Measurements from ENCODE around the gene ITPRID2. TPM values are rescaled to one million over a fixed set of nuclear protein-coding genes. Genes with fewer than 3 reads are reported as not detected.

ITPRID2 gene
- total RNA-seq, 1 donor from 2014 or later: 115 TPM

GRCh38 chr2:181879295-181879694 is 12.2 kb upstream of the ITPRID2 start:
- H3K27ac Mint-ChIP-seq (ENCODE audit: unreplicated experiment): no peak overlapping the region
- no peak for DNase-seq (ENCODE audit: low read depth, low spot score)
- H3K27me3 Mint-ChIP-seq (ENCODE audit: low read depth): no peaks in the 10 kb centered on the region
- H3K9me3 Mint-ChIP-seq: no peaks in the 10 kb centered on the region
- no peak for TF ChIP-seq CTCF (conservative IDR thresholded peaks at IDR 0.05)
- no peaks in the 10 kb centered on the region for H3K36me3 Mint-ChIP-seq (ENCODE audit: low read depth)
- H3K4me1 Mint-ChIP-seq: no peaks in the 10 kb centered on the region
- H3K4me3 Mint-ChIP-seq: no peak overlapping the region

GRCh38 chr2:181882246-181883020 is 9.1 kb upstream of the ITPRID2 start:
- no peak for DNase-seq (ENCODE audit: low read depth, low spot score)
- Mint-ChIP-seq H3K4me1 (peaks cover 16% of the 10 kb centered on the region), H3K27me3 (ENCODE audit: low read depth) (no peaks in the 10 kb centered on the region), H3K4me3 (no peak overlapping the region), H3K27ac (ENCODE audit: unreplicated experiment) (no peak overlapping the region), H3K36me3 (ENCODE audit: low read depth) (no peaks in the 10 kb centered on the region), H3K9me3 (no peaks in the 10 kb centered on the region)
- TF ChIP-seq CTCF (conservative IDR thresholded peaks at IDR 0.05): no peak

GRCh38 chr2:181884601-181885000 is 6.9 kb upstream of the ITPRID2 start:
- DNase-seq (ENCODE audit: low read depth, low spot score): no peak
- no peaks in the 10 kb centered on the region for H3K36me3 Mint-ChIP-seq (ENCODE audit: low read depth)
- H3K9me3 Mint-ChIP-seq: no peaks in the 10 kb centered on the region
- no peak for TF ChIP-seq CTCF (conservative IDR thresholded peaks at IDR 0.05)
- H3K27ac Mint-ChIP-seq (ENCODE audit: unreplicated experiment): no peak overlapping the region
- peaks cover 17% of the 10 kb centered on the region for H3K4me1 Mint-ChIP-seq
- no peaks in the 10 kb centered on the region for H3K27me3 Mint-ChIP-seq (ENCODE audit: low read depth)
- H3K4me3 Mint-ChIP-seq: no peak overlapping the region

- TF ChIP-seq CTCF (conservative IDR thresholded peaks at IDR 0.05): no peak
- no peaks in the 10 kb centered on the region for H3K36me3 Mint-ChIP-seq (ENCODE audit: low read depth)
- no peak overlapping the region for H3K27ac Mint-ChIP-seq (ENCODE audit: unreplicated experiment)
- H3K4me1 Mint-ChIP-seq: peaks cover 21% of the 10 kb centered on the region
- no peak overlapping the region for H3K4me3 Mint-ChIP-seq
- H3K9me3 Mint-ChIP-seq: no peaks in the 10 kb centered on the region
- no peak for DNase-seq (ENCODE audit: low read depth, low spot score)
- H3K27me3 Mint-ChIP-seq (ENCODE audit: low read depth): no peaks in the 10 kb centered on the region
These were observed 6.4 kb upstream of the ITPRID2 start for GRCh38 chr2:181885096-181885495.

GRCh38 chr2:181886192-181886591 is 5.3 kb upstream of the ITPRID2 start:
- peaks cover 32% of the 10 kb centered on the region for H3K4me1 Mint-ChIP-seq
- no peaks in the 10 kb centered on the region for H3K27me3 Mint-ChIP-seq (ENCODE audit: low read depth)
- H3K36me3 Mint-ChIP-seq (ENCODE audit: low read depth): no peaks in the 10 kb centered on the region
- no peak overlapping the region for H3K4me3 Mint-ChIP-seq
- no peak for DNase-seq (ENCODE audit: low read depth, low spot score)
- no peaks in the 10 kb centered on the region for H3K9me3 Mint-ChIP-seq
- H3K27ac Mint-ChIP-seq (ENCODE audit: unreplicated experiment): no peak overlapping the region
- TF ChIP-seq CTCF (conservative IDR thresholded peaks at IDR 0.05): no peak

All from neural crest cell (in vitro differentiated cells).